K562 (cell line): ENCODE measurements around the gene KCTD15. TPM values are rescaled to one million over a fixed set of nuclear protein-coding genes. Genes with fewer than 3 reads are reported as not detected.

ENCODE experiments used
- ETS2 ChIP-seq: IDR thresholded peaks from 2 replicates; pipeline ENCODE4 v1.6.1; 2016; ENCODE audit warnings: borderline replicate concordance, missing genetic modification characterization, mild to moderate bottlenecking, moderate library complexity, missing compliant biosample characterization; ENCODE audit not compliant: poor library complexity, severe bottlenecking
- ETV5 ChIP-seq: sonication (generic); formaldehyde crosslinking; IDR thresholded peaks from 2 replicates; pipeline ENCODE4 v1.4.0; 2020; ENCODE audit warnings: low read depth, mild to moderate bottlenecking, missing genetic modification reagents
- GTF2E2 ChIP-seq: fragments of 200-800 bp; sonication (Bioruptor generic); IDR thresholded peaks from 2 replicates; pipeline ENCODE4 v1.6.1; 2016; ENCODE audit warnings: missing genetic modification characterization, missing compliant biosample characterization
- KAT2B ChIP-seq: IDR thresholded peaks from one replicate; pipeline ENCODE4 v1.6.1; 2012; ENCODE audit warnings: low read depth, mild to moderate bottlenecking, control low read depth, inconsistent platforms, low read length, moderate library complexity
- KLF6 ChIP-seq: fragments of 250-450 bp; sonication (Bioruptor Pico); IDR thresholded peaks from 2 replicates; pipeline ENCODE4 v1.4.0; 2020; ENCODE audit warnings: mild to moderate bottlenecking, moderate library complexity, borderline replicate concordance
- NFXL1 ChIP-seq: fragments of 450-650 bp; formaldehyde crosslinking; IDR thresholded peaks from 2 replicates; pipeline ENCODE4 v1.4.0; 2021; ENCODE audit warnings: mild to moderate bottlenecking
- NR4A1 ChIP-seq, 2 experiments: fragments of 250-450 bp in 1 of 2; fragments of 450-650 bp in 1 of 2; sonication (Bioruptor Pico) in 1 of 2; IDR thresholded peaks; 2 replicates each; pipeline versions ENCODE4 v1.4.0 to v1.6.1; 2016 to 2020; ENCODE audit warnings: mild to moderate bottlenecking in 2 of 2, missing compliant biosample characterization in 1 of 2, missing genetic modification characterization in 1 of 2, moderate library complexity in 1 of 2
- RBM17 ChIP-seq: fragments of 200-400 bp; formaldehyde crosslinking; IDR thresholded peaks from 2 replicates; pipeline ENCODE4 v1.6.1; 2017; ENCODE audit warnings: low read depth, mild to moderate bottlenecking, low read length, borderline replicate concordance
- RBM34 ChIP-seq: fragments of 200-400 bp; formaldehyde crosslinking; IDR thresholded peaks from 2 replicates; pipeline ENCODE4 v1.6.1; 2018; ENCODE audit warnings: low read length, borderline replicate concordance; ENCODE audit not compliant: insufficient read depth
- RFX1 ChIP-seq: fragments of 450-650 bp; IDR thresholded peaks from 2 replicates; pipeline ENCODE4 v1.6.1; 2016; ENCODE audit warnings: mild to moderate bottlenecking, moderate library complexity
- SIN3B ChIP-seq: fragments of 450-650 bp; IDR thresholded peaks from 2 replicates; pipeline ENCODE4 v1.6.1; 2017; ENCODE audit warnings: low read depth, mild to moderate bottlenecking, moderate library complexity
- TCF7L2 ChIP-seq: fragments of 150-350 bp; IDR thresholded peaks from 2 replicates; pipeline ENCODE4 v1.6.1; 2016; ENCODE audit warnings: low read depth, mild to moderate bottlenecking, low read length, moderate library complexity
- YY1 ChIP-seq, 3 experiments: IDR thresholded peaks; 2 replicates each; pipeline ENCODE4 v1.6.1; 2011; ENCODE audit warnings: low read length in 2 of 3, mild to moderate bottlenecking in 2 of 3, moderate library complexity in 2 of 3, borderline replicate concordance in 1 of 3, control low read depth in 1 of 3, low read depth in 1 of 3; ENCODE audit not compliant: insufficient read depth in 3 of 3, insufficient replicate concordance in 2 of 3, control insufficient read depth in 1 of 3, insufficient read length in 1 of 3; ENCODE audit errors: extremely low read depth in 1 of 3
- ZNF124 ChIP-seq: sonication (generic); formaldehyde crosslinking; IDR thresholded peaks from 2 replicates; pipeline ENCODE4 v1.8.1; 2022; ENCODE audit warnings: missing genetic modification reagents
- ZNF24 ChIP-seq: fragments of 450-650 bp; IDR thresholded peaks from 2 replicates; pipeline ENCODE4 v1.6.1; 2016
- ZNF444 ChIP-seq: fragments of 250-450 bp; sonication (Bioruptor Pico); IDR thresholded peaks from 2 replicates; pipeline ENCODE4 v1.4.0; 2020; ENCODE audit warnings: mild to moderate bottlenecking, moderate library complexity
- polyA plus RNA-seq, 8 experiments: library from polyadenylated mRNA; depleted of rRNA in 4 of 8; stranded (reverse) in 5 of 8; unstranded in 3 of 8; fragments of >200 nt; fragmentation: Nextera tagmentation in 2 of 8; fragmentation: Illumina TruSeq in 1 of 8; extraction: Ambion mirVana in 2 of 8; extraction: Trizol in 1 of 8; gene quantifications; 2 replicates each; pipeline versions ENCODE4 v1.2.1 to v1.2.3, GENCODE V29; 2011 to 2014; ENCODE audit warnings: inconsistent platforms in 1 of 8, missing spikeins in 1 of 8
- total RNA-seq, 7 experiments: library from RNA; depleted of rRNA in 6 of 7; stranded (reverse); fragments of >200 nt in 6 of 7; fragmentation: Illumina TruSeq in 2 of 7; extraction: Trizol in 2 of 7; gene quantifications; 2 replicates each; pipeline versions ENCODE4 v1.2.1 to v1.2.3, GENCODE V29; 2011 to 2021; ENCODE audit warnings: low replicate concordance in 1 of 7
- TF ChIP-seq, protein P1 (sequence below): fragments of 450-650 bp; IDR thresholded peaks from 2 replicates; pipeline ENCODE4 v1.6.1; 2017; ENCODE audit warnings: antibody characterized with exemption, mild to moderate bottlenecking
- TF ChIP-seq, protein P2 (sequence below): sonication (generic); formaldehyde crosslinking; IDR thresholded peaks from 2 replicates; pipeline ENCODE4 v1.5.0; 2020; ENCODE audit warnings: missing genetic modification reagents
- TF ChIP-seq, protein P3 (sequence below): fragments of 250-450 bp; sonication (Bioruptor Pico); IDR thresholded peaks from 2 replicates; pipeline ENCODE4 v1.5.0; 2022; ENCODE audit warnings: mild to moderate bottlenecking

Gene KCTD15
- total and polyA plus RNA-seq, 9 of the 15 experiments (the other 6 are each of a cell fraction or from before 2014, with no cell fraction given), result 1.7 to 49.0 (median 11.8) TPM

DNA sequence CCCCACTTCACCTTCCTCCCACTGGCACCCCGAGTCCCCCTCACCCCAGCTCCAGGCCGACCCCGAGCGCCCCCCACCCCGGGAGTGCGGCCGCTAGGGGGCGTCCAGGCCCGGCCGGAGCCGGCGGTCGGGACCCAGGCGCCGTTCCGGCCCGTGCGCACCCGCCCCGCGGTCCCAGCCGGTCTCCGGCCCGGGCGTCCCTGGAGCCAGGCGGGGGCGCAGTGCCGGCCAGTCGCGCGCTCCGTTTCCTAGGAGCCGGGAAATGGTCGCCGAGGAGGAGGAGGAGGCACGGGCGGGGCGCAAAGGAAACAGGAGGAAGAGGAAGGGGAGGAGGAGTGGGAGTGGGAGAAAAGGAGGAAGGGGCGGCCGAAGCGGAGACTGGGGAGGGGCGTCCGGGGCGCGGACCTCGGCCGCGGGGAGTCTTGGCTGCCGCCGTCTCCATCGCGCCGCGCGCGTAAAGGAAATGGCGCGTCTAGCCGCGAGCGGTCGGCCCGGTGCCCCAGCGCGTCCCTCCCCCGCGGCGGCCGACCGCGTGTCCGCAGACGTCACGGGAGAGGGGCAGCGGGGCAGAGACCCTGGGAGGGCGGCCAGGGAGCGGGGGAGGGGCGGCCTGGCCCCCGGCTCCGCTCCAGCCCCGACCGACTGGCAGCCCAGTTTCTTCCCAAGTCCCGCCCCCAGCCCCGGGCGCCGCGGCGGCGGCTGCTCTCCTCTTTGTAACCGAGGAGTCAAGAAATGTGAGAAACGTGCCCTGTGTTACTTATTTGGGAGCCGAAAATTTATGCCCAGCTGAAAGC lies 1.1 kb upstream of the KCTD15 start (continued):
- TF ChIP-seq RBM17 (no peak), NR4A1 (CRISPR knock-in tag; IDR thresholded peaks at IDR 0.05) (no peak), NR4A1 (tag; IDR thresholded peaks at IDR 0.05) (no peak), TCF7L2 (no peak), RFX1 (no peak; the same call in 1 of the 2 replicates), ZNF124 (CRISPR knock-in tag) (no peak), SIN3B (0 out of 2 replicates have a peak, but pooled peaks have one; percentile 28), ETV5 (no peak), ETS2 (tag) (no peak), RBM34 (no peak), ZNF24 (0 out of 2 replicates have a peak, but pooled peaks have one; percentile 38), YY1 (IDR thresholded peaks at IDR 0.05; ENCODE audit: borderline replicate concordance in 1 of 3, control insufficient read depth in 1 of 3, extremely low read depth in 1 of 3, insufficient read depth in 3 of 3, insufficient read length in 1 of 3, insufficient replicate concordance in 2 of 3, low read depth in 1 of 3, low read length in 2 of 3) (peak in 2 of 3 experiments; percentile 69 to 88), KAT2B (no peak), KLF6 (CRISPR knock-in tag) (no peak), ZNF444 (CRISPR knock-in tag) (no peak), NFXL1 (no peak), GTF2E2 (tag) (no peak; the same call in 1 of the 2 replicates)
- TF ChIP-seq, protein P1, sequence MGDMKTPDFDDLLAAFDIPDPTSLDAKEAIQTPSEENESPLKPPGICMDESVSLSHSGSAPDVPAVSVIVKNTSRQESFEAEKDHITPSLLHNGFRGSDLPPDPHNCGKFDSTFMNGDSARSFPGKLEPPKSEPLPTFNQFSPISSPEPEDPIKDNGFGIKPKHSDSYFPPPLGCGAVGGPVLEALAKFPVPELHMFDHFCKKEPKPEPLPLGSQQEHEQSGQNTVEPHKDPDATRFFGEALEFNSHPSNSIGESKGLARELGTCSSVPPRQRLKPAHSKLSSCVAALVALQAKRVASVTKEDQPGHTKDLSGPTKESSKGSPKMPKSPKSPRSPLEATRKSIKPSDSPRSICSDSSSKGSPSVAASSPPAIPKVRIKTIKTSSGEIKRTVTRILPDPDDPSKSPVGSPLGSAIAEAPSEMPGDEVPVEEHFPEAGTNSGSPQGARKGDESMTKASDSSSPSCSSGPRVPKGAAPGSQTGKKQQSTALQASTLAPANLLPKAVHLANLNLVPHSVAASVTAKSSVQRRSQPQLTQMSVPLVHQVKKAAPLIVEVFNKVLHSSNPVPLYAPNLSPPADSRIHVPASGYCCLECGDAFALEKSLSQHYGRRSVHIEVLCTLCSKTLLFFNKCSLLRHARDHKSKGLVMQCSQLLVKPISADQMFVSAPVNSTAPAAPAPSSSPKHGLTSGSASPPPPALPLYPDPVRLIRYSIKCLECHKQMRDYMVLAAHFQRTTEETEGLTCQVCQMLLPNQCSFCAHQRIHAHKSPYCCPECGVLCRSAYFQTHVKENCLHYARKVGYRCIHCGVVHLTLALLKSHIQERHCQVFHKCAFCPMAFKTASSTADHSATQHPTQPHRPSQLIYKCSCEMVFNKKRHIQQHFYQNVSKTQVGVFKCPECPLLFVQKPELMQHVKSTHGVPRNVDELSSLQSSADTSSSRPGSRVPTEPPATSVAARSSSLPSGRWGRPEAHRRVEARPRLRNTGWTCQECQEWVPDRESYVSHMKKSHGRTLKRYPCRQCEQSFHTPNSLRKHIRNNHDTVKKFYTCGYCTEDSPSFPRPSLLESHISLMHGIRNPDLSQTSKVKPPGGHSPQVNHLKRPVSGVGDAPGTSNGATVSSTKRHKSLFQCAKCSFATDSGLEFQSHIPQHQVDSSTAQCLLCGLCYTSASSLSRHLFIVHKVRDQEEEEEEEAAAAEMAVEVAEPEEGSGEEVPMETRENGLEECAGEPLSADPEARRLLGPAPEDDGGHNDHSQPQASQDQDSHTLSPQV, result no peak
- TF ChIP-seq, protein P2, sequence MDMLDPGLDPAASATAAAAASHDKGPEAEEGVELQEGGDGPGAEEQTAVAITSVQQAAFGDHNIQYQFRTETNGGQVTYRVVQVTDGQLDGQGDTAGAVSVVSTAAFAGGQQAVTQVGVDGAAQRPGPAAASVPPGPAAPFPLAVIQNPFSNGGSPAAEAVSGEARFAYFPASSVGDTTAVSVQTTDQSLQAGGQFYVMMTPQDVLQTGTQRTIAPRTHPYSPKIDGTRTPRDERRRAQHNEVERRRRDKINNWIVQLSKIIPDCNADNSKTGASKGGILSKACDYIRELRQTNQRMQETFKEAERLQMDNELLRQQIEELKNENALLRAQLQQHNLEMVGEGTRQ (CRISPR knock-in tag), result no peak
- TF ChIP-seq, protein P3, sequence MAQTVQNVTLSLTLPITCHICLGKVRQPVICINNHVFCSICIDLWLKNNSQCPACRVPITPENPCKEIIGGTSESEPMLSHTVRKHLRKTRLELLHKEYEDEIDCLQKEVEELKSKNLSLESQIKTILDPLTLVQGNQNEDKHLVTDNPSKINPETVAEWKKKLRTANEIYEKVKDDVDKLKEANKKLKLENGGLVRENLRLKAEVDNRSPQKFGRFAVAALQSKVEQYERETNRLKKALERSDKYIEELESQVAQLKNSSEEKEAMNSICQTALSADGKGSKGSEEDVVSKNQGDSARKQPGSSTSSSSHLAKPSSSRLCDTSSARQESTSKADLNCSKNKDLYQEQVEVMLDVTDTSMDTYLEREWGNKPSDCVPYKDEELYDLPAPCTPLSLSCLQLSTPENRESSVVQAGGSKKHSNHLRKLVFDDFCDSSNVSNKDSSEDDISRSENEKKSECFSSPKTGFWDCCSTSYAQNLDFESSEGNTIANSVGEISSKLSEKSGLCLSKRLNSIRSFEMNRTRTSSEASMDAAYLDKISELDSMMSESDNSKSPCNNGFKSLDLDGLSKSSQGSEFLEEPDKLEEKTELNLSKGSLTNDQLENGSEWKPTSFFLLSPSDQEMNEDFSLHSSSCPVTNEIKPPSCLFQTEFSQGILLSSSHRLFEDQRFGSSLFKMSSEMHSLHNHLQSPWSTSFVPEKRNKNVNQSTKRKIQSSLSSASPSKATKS (CRISPR knock-in tag), result no peak
